Heart right ventricle (tissue), 16 donors: ENCODE data around the gene BIRC6. TPM values are rescaled to one million over a fixed set of nuclear protein-coding genes. Genes with fewer than 3 reads are reported as not detected.

Source experiments
- ATAC-seq, 8 donors: fragments of 200-7000 bp; cut with Tn5 transposase; one replicate each; pipeline ENCODE4 v1.9.1; 2020; ENCODE audit warnings: mild to moderate bottlenecking in 8 of 8, moderate library complexity in 8 of 8, moderate number of reproducible peaks in 1 of 8
- DNase-seq, 2 donors: peaks; one replicate each; pipeline ENCODE4 v3.0.0-alpha.2; 2020
- H3K27ac ChIP-seq, 10 donors: fragments of 200-600 bp; sonication (generic) in 2 of 10; one replicate each; pipeline versions ENCODE4 v1.5.0 to v1.8.0; 2020 to 2022; ENCODE audit warnings: mild to moderate bottlenecking in 3 of 10
- H3K27me3 ChIP-seq, 7 donors: fragments of 200-600 bp; one replicate each; pipeline ENCODE4 v1.8.0; 2021 to 2022; ENCODE audit warnings: mild to moderate bottlenecking in 2 of 7
- H3K36me3 ChIP-seq, 9 donors: fragments of 200-600 bp; sonication (generic) in 1 of 9; one replicate each; pipeline versions ENCODE4 v1.5.0 to v1.8.0; 2020 to 2022; ENCODE audit warnings: mild to moderate bottlenecking in 2 of 9
- H3K4me1 ChIP-seq, 9 donors: fragments of 200-600 bp; sonication (generic) in 1 of 9; one replicate each; pipeline versions ENCODE4 v1.5.0 to v1.8.0; 2020 to 2022; ENCODE audit warnings: mild to moderate bottlenecking in 4 of 9
- H3K4me3 ChIP-seq, 10 donors: fragments of 200-600 bp; sonication (generic) in 2 of 10; one replicate each; pipeline versions ENCODE4 v1.5.0 to v1.8.0; 2020 to 2022; ENCODE audit warnings: mild to moderate bottlenecking in 7 of 10, moderate library complexity in 2 of 10
- H3K9me3 ChIP-seq, 11 donors: fragments of 200-600 bp in 10 of 11; sonication (generic) in 2 of 11; one replicate each; pipeline versions ENCODE4 v1.5.0 to v1.8.0; 2013 to 2022; ENCODE audit warnings: mild to moderate bottlenecking in 2 of 11, control low read depth in 1 of 11, moderate library complexity in 1 of 11
- CTCF ChIP-seq, 9 donors: fragments of 200-600 bp; sonication (generic) in 2 of 9; IDR thresholded peaks; one replicate each; pipeline versions ENCODE4 v1.5.0 to v1.8.0; 2021 to 2022; ENCODE audit warnings: antibody characterized with exemption in 9 of 9, mild to moderate bottlenecking in 5 of 9, moderate library complexity in 1 of 9
- WGBS, 2 donors: extraction: QIAGEN DNeasy Blood & Tissue Kit; methylation state at CpG; one replicate each; pipeline ENCODE4 v1.1.7; 2013; ENCODE audit warnings: inconsistent platforms in 1 of 2; 5-methylcytosine and 5-hydroxymethylcytosine counted together
- intact Hi-C, 10 donors: fragments of 100-400 bp; cut with DNase I; formaldehyde crosslinking; loops; one replicate each; pipeline versions ENCODE4 v1.11.1 to v1.14.2; 2022
- polyA plus RNA-seq, 2 donors: library from polyadenylated mRNA; stranded (reverse); fragments of 200-250 nt; gene quantifications; one replicate each; pipeline ENCODE4 v1.2.3, GENCODE V29; 2013
- total RNA-seq, 10 donors: library from RNA; stranded (reverse); fragmentation: NEBNext Ultra II Directional in 3 of 10; extraction: Animal tissue kit (Norgen Biotek cat#: 25700) in 3 of 10; gene quantifications; one replicate each; pipeline versions ENCODE4 v1.2.1 to v1.2.4, GENCODE V29; 2021 to 2023
- donor health status: Arrhythmogenic right ventricular cardiomyopathy.
- donor health status: ischemic (EF 13 %, LVEDD 7.1; RV severe dilation, severe dysfunction).
- donor health status: healthy with polysubstance abuse.
- donor health status: DM: no; HTN: yes; CAD: no.
- donor health status: DM: no; HTN: no; CAD: no.
- donor health status: ischemic (EF 25% LVEDD 6.9; RV normal size, moderate dysfunction).
- donor health status: ischemic (EF 25% LVEDD 5.7; RV mildly dilated, moderate dysfunction).
- donor health status: healthy.
- donor health status: DM: yes; HTN: yes; CAD: no.
- donor health status: Ischemic cardiomyopathy.
- donor health status: ischemic (EF 35%, LVEDD 5.7; RV mildly dilated, moderate dysfunction).
- donor health status: nonischemic (EF 11% LVEDD 7.7; RV severe dilation, severe dysfunction).
- donor health status: DM: yes; HTN: yes; CAD: no.
- donor health status: PGD.
- donor health status: ischemic (EF 29% LVEDD 5.4; RV normal size, mild dysfunction).
- donor health status: nonischemic (EF 23%, LVEDD 6.1; RV moderate dilation, normal function).

Gene BIRC6
- total and polyA plus RNA-seq, 12 donors, result 12.8 to 64.0 (median 47.6) TPM

- DNase-seq (no peak), ATAC-seq (no peak)
- Histone ChIP-seq H3K27ac (no peak overlapping the region), H3K9me3 (no peaks in the 10 kb centered on the region), H3K4me1 (peaks cover 0 to 41% (median 18%) of the 10 kb centered on the region in 9 donors), H3K4me3 (no peak overlapping the region), H3K36me3 (peaks cover 0 to 4% (median 0%) of the 10 kb centered on the region in 9 donors), H3K27me3 (no peaks in the 10 kb centered on the region)
- intact Hi-C loops, result no loop called here
- WGBS, 2 donors, result 95 to 99% methylated on average over 3 of the region's 3 CpGs
- no peak for TF ChIP-seq CTCF (IDR thresholded peaks at IDR 0.05)
Measured at GRCh38 chr2:32372519-32373182, 15.8 kb downstream of the BIRC6 start.

- no peak for TF ChIP-seq CTCF (IDR thresholded peaks at IDR 0.05)
- no peak for ATAC-seq
- no peak overlapping the region for H3K4me3 ChIP-seq
- no peak overlapping the region for H3K27ac ChIP-seq
- H3K9me3 ChIP-seq, result peaks cover 0 to 3% (median 0%) of the 10 kb centered on the region in 11 donors
- no peaks in the 10 kb centered on the region for H3K27me3 ChIP-seq
- H3K4me1 ChIP-seq, result peaks cover 0 to 45% (median 27%) of the 10 kb centered on the region in 9 donors
- H3K36me3 ChIP-seq, result peaks cover 0 to 8% (median 0%) of the 10 kb centered on the region in 9 donors
- DNase-seq, result no peak
- intact Hi-C loops, result no loop called here
- WGBS, 2 donors, result 95% methylated on average over 12 of the region's 12 CpGs
Measured at GRCh38 chr2:32375228-32375892, 18.5 kb downstream of the BIRC6 start.

- H3K27ac ChIP-seq, result no peak overlapping the region
- H3K27me3 ChIP-seq, result no peaks in the 10 kb centered on the region
- DNase-seq (no peak), ATAC-seq (no peak)
- peaks cover 0 to 3% (median 0%) of the 10 kb centered on the region in 11 donors for H3K9me3 ChIP-seq
- no peak for TF ChIP-seq CTCF (IDR thresholded peaks at IDR 0.05)
- no peak overlapping the region for H3K4me3 ChIP-seq
- intact Hi-C loops, result no loop called here
- peaks cover 0 to 21% (median 2%) of the 10 kb centered on the region in 9 donors for H3K36me3 ChIP-seq
- peaks cover 0 to 45% (median 27%) of the 10 kb centered on the region in 9 donors for H3K4me1 ChIP-seq
Measured at GRCh38 chr2:32376756-32377155, 19.9 kb downstream of the BIRC6 start.

GRCh38 chr2:32377928-32378327 lies 21.1 kb downstream of the BIRC6 start:
- ATAC-seq (peak in 1 of 8 donors; percentile 57), DNase-seq (no peak)
- TF ChIP-seq CTCF (IDR thresholded peaks at IDR 0.05), result no peak
- WGBS, 2 donors, result 56 to 58% methylated on average over 1 of the region's 1 CpG
- intact Hi-C loops, result no loop called here
- Histone ChIP-seq H3K4me1 (peaks cover 0 to 42% (median 27%) of the 10 kb centered on the region in 9 donors), H3K9me3 (peaks cover 0 to 3% (median 0%) of the 10 kb centered on the region in 11 donors), H3K27ac (no peak overlapping the region), H3K27me3 (no peaks in the 10 kb centered on the region), H3K36me3 (peaks cover 0 to 31% (median 4%) of the 10 kb centered on the region in 9 donors), H3K4me3 (no peak overlapping the region)
